IMR-90 (cell line): Measurements from ENCODE around the gene SRRM2. TPM values are rescaled to one million over a fixed set of nuclear protein-coding genes. Genes with fewer than 3 reads are reported as not detected.

ENCODE experiments used
- ATAC-seq: fragments of 200-7000 bp; cut with Tn5 transposase; 2 replicates; pipeline ENCODE4 v1.9.1; 2020; ENCODE audit warnings: low read depth, mild to moderate bottlenecking, moderate library complexity
- BruUV-seq: library from RNA; stranded (reverse); fragments of 400-500 nt; replicated peaks from 2 replicates; lab custom pipeline; 2021; lab: Mats Ljungman, UMichigan
- CTCF ChIA-PET: fragments of 300-600 bp; formaldehyde crosslinking; extraction: SDS; loops from one replicate; lab custom pipeline; 2021; ENCODE audit warnings: antibody characterized with exemption; lab: Yijun Ruan, JAX
- POLR2A ChIA-PET: fragments of 300-600 bp; sonication (Branson Sonifier 250); formaldehyde crosslinking; loops from one replicate; lab custom pipeline; 2022; ENCODE audit warnings: antibody characterized with exemption; ENCODE audit not compliant: unreplicated experiment; lab: Charles Lee
- DNase-seq: peaks from one replicate; pipeline ENCODE4 v3.0.0; 2013
- H2AFZ ChIP-seq: replicated peaks from 2 replicates; pipeline ENCODE3; 2013; ENCODE audit warnings: low read length, mild to moderate bottlenecking; ENCODE audit not compliant: poor library complexity
- H2AK5ac ChIP-seq: 2 replicates; pipeline ENCODE4 v1.6.1; 2013; ENCODE audit warnings: low read depth, low read length, inconsistent platforms
- H2AK9ac ChIP-seq: replicated peaks from 2 replicates; pipeline ENCODE3; 2013; ENCODE audit warnings: mild to moderate bottlenecking, low read depth, low read length, moderate library complexity; ENCODE audit not compliant: poor library complexity
- H2BK120ac ChIP-seq: 2 replicates; pipeline ENCODE4 v1.6.1; 2013; ENCODE audit warnings: low read depth, low read length, inconsistent platforms
- H2BK15ac ChIP-seq: 3 replicates; pipeline ENCODE4 v1.6.1; 2013; ENCODE audit warnings: low read depth, low read length, inconsistent platforms
- H2BK20ac ChIP-seq: 2 replicates; pipeline ENCODE4 v1.6.1; 2013; ENCODE audit warnings: low read depth, mild to moderate bottlenecking, inconsistent platforms, low read length, moderate library complexity
- H2BK5ac ChIP-seq: 2 replicates; pipeline ENCODE4 v1.6.1; 2013; ENCODE audit warnings: mild to moderate bottlenecking, low read depth, low read length, inconsistent platforms; ENCODE audit not compliant: poor library complexity, severe bottlenecking
- H3K14ac ChIP-seq: replicated peaks from 2 replicates; pipeline ENCODE4 v1.6.1; 2013; ENCODE audit warnings: low read depth, low read length, inconsistent platforms
- H3K18ac ChIP-seq: 2 replicates; pipeline ENCODE4 v1.6.1; 2013; ENCODE audit warnings: low read depth, low read length, control low read depth
- H3K23ac ChIP-seq: 2 replicates; pipeline ENCODE4 v1.6.1; 2013; ENCODE audit warnings: low read depth, low read length, inconsistent platforms
- H3K27ac ChIP-seq: 2 replicates; pipeline ENCODE4 v1.5.1; 2013; ENCODE audit warnings: mild to moderate bottlenecking, control low read depth, low read length; ENCODE audit not compliant: insufficient read depth
- H3K27me3 ChIP-seq: 2 replicates; pipeline ENCODE4 v1.6.1; 2013; ENCODE audit warnings: low read length; ENCODE audit not compliant: control insufficient read depth, insufficient read depth
- H3K36me3 ChIP-seq: 2 replicates; pipeline ENCODE4 v1.6.1; 2013; ENCODE audit warnings: low read length, mixed read lengths; ENCODE audit not compliant: control insufficient read depth, insufficient read depth
- H3K4ac ChIP-seq: 2 replicates; pipeline ENCODE4 v1.6.1; 2013; ENCODE audit warnings: low read depth, low read length, inconsistent platforms
- H3K4me1 ChIP-seq: 2 replicates; pipeline ENCODE4 v1.6.1; 2013; ENCODE audit warnings: low read length, mixed read lengths; ENCODE audit not compliant: control insufficient read depth, insufficient read depth
- H3K4me2 ChIP-seq: 2 replicates; pipeline ENCODE4 v1.6.1; 2013; ENCODE audit warnings: low read depth, mild to moderate bottlenecking, control low read depth, low read length, moderate library complexity
- H3K4me3 ChIP-seq: 2 replicates; pipeline ENCODE4 v1.5.1; 2013; ENCODE audit warnings: low read depth, mild to moderate bottlenecking, control low read depth, low read length, moderate library complexity; ENCODE audit not compliant: insufficient read depth
- H3K56ac ChIP-seq: 2 replicates; pipeline ENCODE4 v1.6.1; 2013; ENCODE audit warnings: low read length, inconsistent platforms; ENCODE audit not compliant: insufficient read depth; ENCODE audit errors: extremely low read depth
- H3K79me1 ChIP-seq, 2 experiments: 2 replicates each; pipeline ENCODE4 v1.6.1; 2013; ENCODE audit warnings: low read length in 2 of 2, inconsistent platforms in 1 of 2, low read depth in 1 of 2
- H3K9ac ChIP-seq: 2 replicates; pipeline ENCODE4 v1.6.1; 2013; ENCODE audit warnings: low read depth, low read length, control low read depth
- H3K9me1 ChIP-seq: 2 replicates; pipeline ENCODE4 v1.6.1; 2013; ENCODE audit warnings: low read length, inconsistent platforms; ENCODE audit not compliant: insufficient read depth
- H3K9me3 ChIP-seq: 2 replicates; pipeline ENCODE4 v1.6.1; 2013; ENCODE audit warnings: low read length; ENCODE audit not compliant: control insufficient read depth, insufficient read depth
- H4K20me1 ChIP-seq: 2 replicates; pipeline ENCODE4 v1.6.1; 2013; ENCODE audit warnings: low read length, inconsistent platforms; ENCODE audit not compliant: insufficient read depth
- H4K5ac ChIP-seq: 2 replicates; pipeline ENCODE4 v1.6.1; 2013; ENCODE audit warnings: mild to moderate bottlenecking, low read depth, low read length, control low read depth
- H4K8ac ChIP-seq, 2 experiments: 2 replicates each; pipeline ENCODE4 v1.6.1; 2013; ENCODE audit warnings: low read depth in 2 of 2, low read length in 2 of 2, control low read depth in 1 of 2, inconsistent platforms in 1 of 2
- H4K91ac ChIP-seq: 2 replicates; pipeline ENCODE4 v1.6.1; 2013; ENCODE audit warnings: low read depth, low read length, inconsistent platforms; ENCODE audit not compliant: insufficient read depth
- BHLHE40 ChIP-seq: fragments of 150-350 bp; IDR thresholded peaks from 2 replicates; pipeline ENCODE4 v1.6.1; 2016; ENCODE audit warnings: mild to moderate bottlenecking, low read depth, low read length
- CEBPB ChIP-seq: IDR thresholded peaks from 2 replicates; pipeline ENCODE4 v1.6.1; 2012; ENCODE audit warnings: low read depth, low read length, improper control_type of control experiment
- CHD1 ChIP-seq: IDR thresholded peaks from 2 replicates; pipeline ENCODE4 v1.6.1; 2012; ENCODE audit warnings: low read depth, low read length, improper control_type of control experiment
- CTCF ChIP-seq: conservative IDR thresholded peaks from 2 replicates; pipeline ENCODE4 v1.5.1; 2012; ENCODE audit warnings: mild to moderate bottlenecking, low read depth, low read length, improper control_type of control experiment
- ELK1 ChIP-seq: fragments of 150-350 bp; IDR thresholded peaks from 2 replicates; pipeline ENCODE4 v1.6.1; 2016; ENCODE audit warnings: low read depth, mild to moderate bottlenecking, low read length, moderate library complexity, borderline replicate concordance
- FOS ChIP-seq: fragments of 150-350 bp; IDR thresholded peaks from 2 replicates; pipeline ENCODE4 v1.6.1; 2016; ENCODE audit warnings: low read depth, low read length
- MAFK ChIP-seq: IDR thresholded peaks from 2 replicates; pipeline ENCODE4 v1.6.1; 2012; ENCODE audit warnings: low read depth, low read length, improper control_type of control experiment
- MAZ ChIP-seq: IDR thresholded peaks from 2 replicates; pipeline ENCODE4 v1.6.1; 2012; ENCODE audit warnings: low read depth, mild to moderate bottlenecking, low read length, improper control_type of control experiment, moderate library complexity, borderline replicate concordance
- MXI1 ChIP-seq: IDR thresholded peaks from 2 replicates; pipeline ENCODE4 v1.6.1; 2012; ENCODE audit warnings: low read depth, mild to moderate bottlenecking, low read length, moderate library complexity, borderline replicate concordance
- NFE2L2 ChIP-seq: fragments of 150-350 bp; IDR thresholded peaks from 2 replicates; pipeline ENCODE4 v1.6.1; 2016; ENCODE audit warnings: low read depth, mild to moderate bottlenecking, low read length
- POLR2A ChIP-seq: IDR thresholded peaks from 2 replicates; pipeline ENCODE4 v1.6.1; 2012; ENCODE audit warnings: mild to moderate bottlenecking, low read depth, low read length
- RAD21 ChIP-seq: IDR thresholded peaks from 2 replicates; pipeline ENCODE4 v1.6.1; 2012; ENCODE audit warnings: low read length, improper control_type of control experiment
- RCOR1 ChIP-seq: IDR thresholded peaks from 2 replicates; pipeline ENCODE4 v1.6.1; 2012; ENCODE audit warnings: mild to moderate bottlenecking, low read length, improper control_type of control experiment; ENCODE audit not compliant: insufficient replicate concordance
- RFX5 ChIP-seq: IDR thresholded peaks from 2 replicates; pipeline ENCODE4 v1.8.0; 2012; ENCODE audit warnings: low read depth, mild to moderate bottlenecking, low read length, moderate library complexity
- SMC3 ChIP-seq: fragments of 150-350 bp; IDR thresholded peaks from 2 replicates; pipeline ENCODE4 v1.6.1; 2016; ENCODE audit warnings: low read depth, mild to moderate bottlenecking, antibody characterized with exemption, low read length, moderate library complexity
- WGBS, 2 experiments: methylation state at CpG; one replicate each; pipeline versions ENCODE4 v1.1.5 to v1.1.7; 2013; ENCODE audit warnings: missing lambda C conversion rate in 2 of 2; ENCODE audit not compliant: insufficient read length in 1 of 2; ENCODE audit errors: extremely low coverage in 2 of 2; 5-methylcytosine and 5-hydroxymethylcytosine counted together
- dilution Hi-C: fragments of 300-500 bp; cut with HindIII; formaldehyde crosslinking; loops from one replicate; pipeline ENCODE4 v1.14.3; 2018; ENCODE audit warnings: low sequenced_read_pairs; ENCODE audit not compliant: unreplicated experiment
- in situ Hi-C: fragments of 300-500 bp; cut with MboI; formaldehyde crosslinking; loops from 3 replicates; pipeline ENCODE4 v1.14.3; 2019; ENCODE audit warnings: low sequenced_read_pairs, inconsistent platforms, mixed read lengths
- intact Hi-C: fragments of 100-400 bp; cut with micrococcal nuclease; formaldehyde crosslinking; loops from 2 replicates; pipeline ENCODE4 v1.10.0; 2022
- polyA plus RNA-seq, 3 experiments: library from polyadenylated mRNA; depleted of rRNA; stranded (reverse); fragments of >200 nt; gene quantifications; 2 replicates each; pipeline ENCODE4 v1.2.3, GENCODE V29; 2012; ENCODE audit warnings: low replicate concordance in 1 of 3
- total RNA-seq: library from RNA; depleted of rRNA; stranded (reverse); fragments of >200 nt; gene quantifications from 2 replicates; pipeline ENCODE4 v1.2.3, GENCODE V29; 2012
- TF ChIP-seq, protein P1 (sequence below): fragments of 150-350 bp; IDR thresholded peaks from 2 replicates; pipeline ENCODE4 v1.6.1; 2017; ENCODE audit warnings: mild to moderate bottlenecking, antibody characterized with exemption, low read length, low read depth

Gene SRRM2
- total and polyA plus RNA-seq, 2 of the 4 experiments (the other 2 are of a cell fraction) = 20.3 to 300 TPM

GRCh38 chr16:2763173-2763572 lies 10.7 kb downstream of the SRRM2 start:
- TF ChIP-seq BHLHE40 (no peak), RCOR1 (no peak), MAZ (no peak), MXI1 (no peak), CHD1 (no peak), NFE2L2 (no peak), RFX5 (no peak), SMC3 (no peak), CEBPB (no peak), RAD21 (no peak), FOS (no peak), POLR2A (no peak), ELK1 (no peak), MAFK (no peak), CTCF (no peak)
- TF ChIP-seq, protein P1, sequence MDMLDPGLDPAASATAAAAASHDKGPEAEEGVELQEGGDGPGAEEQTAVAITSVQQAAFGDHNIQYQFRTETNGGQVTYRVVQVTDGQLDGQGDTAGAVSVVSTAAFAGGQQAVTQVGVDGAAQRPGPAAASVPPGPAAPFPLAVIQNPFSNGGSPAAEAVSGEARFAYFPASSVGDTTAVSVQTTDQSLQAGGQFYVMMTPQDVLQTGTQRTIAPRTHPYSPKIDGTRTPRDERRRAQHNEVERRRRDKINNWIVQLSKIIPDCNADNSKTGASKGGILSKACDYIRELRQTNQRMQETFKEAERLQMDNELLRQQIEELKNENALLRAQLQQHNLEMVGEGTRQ = no peak
- no peak for ATAC-seq
- no peak overlapping the region for H3K23ac ChIP-seq
- in situ Hi-C loops (no loop called here), intact Hi-C loops (no loop called here), dilution Hi-C loops (no loop called here)
- no peak overlapping the region for H3K4me3 ChIP-seq
- H3K36me3 ChIP-seq = peaks cover 90% of the 10 kb centered on the region
- 100% methylated on average over 2 of the region's 6 CpGs; no CpG with 5 or more reads in 1 of the 2 experiments for WGBS, 2 experiments
- no peak overlapping the region for H2AK5ac ChIP-seq
- H2AK9ac ChIP-seq = no peak overlapping the region
- no peak overlapping the region for H3K4me2 ChIP-seq
- no peak overlapping the region for H4K91ac ChIP-seq
- H4K8ac ChIP-seq = no peak overlapping the region
- no peak overlapping the region for H3K4ac ChIP-seq
- H3K4me1 ChIP-seq = no peaks in the 10 kb centered on the region
- no peak overlapping the region for H2BK5ac ChIP-seq
- no peaks in the 10 kb centered on the region; the same call in 1 of the 2 replicates for H3K9me1 ChIP-seq
- H3K27ac ChIP-seq = no peak overlapping the region
- ChIA-PET CTCF (no interaction called here), POLR2A (interaction anchor here (0.7 kb wide), 1 partner anchor 10 kb away, joined by 3 read pairs; the partner anchor contains the start of gene SRRM2)
- peaks cover 57 to 91% of the 10 kb centered on the region in 2 experiments for H3K79me1 ChIP-seq
- no peaks in the 10 kb centered on the region; the same call in 1 of the 2 replicates for H3K9me3 ChIP-seq
- no peak for DNase-seq
- no peak overlapping the region for H2BK120ac ChIP-seq
- no peak overlapping the region for H2BK15ac ChIP-seq
- no peaks in the 10 kb centered on the region for H3K27me3 ChIP-seq
- H2AFZ ChIP-seq = no peak overlapping the region
- H4K5ac ChIP-seq = no peak overlapping the region
- no peak overlapping the region for H3K14ac ChIP-seq
- no peak overlapping the region for H3K56ac ChIP-seq
- H3K9ac ChIP-seq = no peak overlapping the region
- H3K18ac ChIP-seq = no peak overlapping the region
- no TSS peak for BruUV-seq
- H2BK20ac ChIP-seq = no peak overlapping the region
- peaks cover 81% of the 10 kb centered on the region for H4K20me1 ChIP-seq
